Motor neuron (in vitro differentiated cells): Measurements from ENCODE around the gene CT47C1. TPM values are rescaled to one million over a fixed set of nuclear protein-coding genes. Genes with fewer than 3 reads are reported as not detected.

Experiments
- total RNA-seq, 8 experiments: library from RNA; unstranded; fragments of 300-600 nt; gene quantifications; 2 replicates each; pipeline versions ENCODE4 v1.2.3 to v1.2.4, GENCODE V29; 2022

Gene CT47C1
- total RNA-seq, 8 experiments from 2014 or later: 0.57 TPM; not detected in 7

Other genes starting within 250 kb of the CT47C1 start
- gene ZCCHC12, start 249.2 kb upstream of the CT47C1 start, total RNA-seq: 10 to 100 TPM in 5 of 8 experiments, under 1 TPM in 1, not detected in 2; 0.10 to 36.1 (median 31.2) TPM
- 1 to 10 TPM in 4 of 8 experiments, under 1 TPM in 3, not detected in 1; 0.22 to 4.8 (median 1.4) TPM for gene LONRF3, start 98.4 kb upstream of the CT47C1 start, total RNA-seq
- gene KIAA1210, start 54.8 kb downstream of the CT47C1 start, total RNA-seq: under 1 TPM in 6 of 8 experiments, not detected in 2; 0.04 to 0.14 (median 0.06) TPM
- 100 to 1,000 TPM in 6 of 8 experiments, 10 to 100 TPM in 2; 56.6 to 183 (median 147) TPM for gene PGRMC1, start 163.3 kb downstream of the CT47C1 start, total RNA-seq